Measurements from ENCODE around the gene PABPC1L2A. TPM values are rescaled to one million over a fixed set of nuclear protein-coding genes. Genes with fewer than 3 reads are reported as not detected.

PABPC1L2A gene
- total and polyA plus RNA-seq, 10 donors, result 0.20 to 0.63 TPM; not detected in 8

GRCh38 chrX:73028876-73029275, 50.4 kb downstream of the PABPC1L2A start:
- 0 to 75% (median 41%) methylated on average over 1 of the region's 1 CpG for WGBS, 5 donors
- TF ChIP-seq POLR2AphosphoS5 (IDR thresholded peaks at IDR 0.05) (no peak), POLR2A (IDR thresholded peaks at IDR 0.05) (no peak), CTCF (IDR thresholded peaks at IDR 0.05 in 8 of 11, conservative IDR thresholded peaks at IDR 0.05 in 3 of 11) (no peak)
- H3K4me3 ChIP-seq, result no peak overlapping the region
- no peaks in the 10 kb centered on the region for H3K4me1 ChIP-seq
- DNase-seq, result no peak
- H3K9me3 ChIP-seq, result peaks cover 0 to 34% (median 9%) of the 10 kb centered on the region in 8 donors
- H3K27ac ChIP-seq, result no peak overlapping the region
- no peaks in the 10 kb centered on the region for H3K36me3 ChIP-seq
- intact Hi-C loops (cut with DNase I; ENCODE audit: low total_unique reads), result no loop called here
- H3K27me3 ChIP-seq (replicated peaks in 1 of 7), result peaks cover 0 to 13% (median 0%) of the 10 kb centered on the region in 7 donors

Other genes starting within 250 kb of the PABPC1L2A start
- not detected for gene FAM236C, start 166.9 kb downstream of the PABPC1L2A start, total RNA-seq
- not detected for gene FAM236C, start 166.9 kb downstream of the PABPC1L2A start, polyA plus RNA-seq
- not detected for gene FAM236A, start 141.3 kb downstream of the PABPC1L2A start, total RNA-seq
- not detected for gene FAM236A, start 141.3 kb downstream of the PABPC1L2A start, polyA plus RNA-seq
- under 1 TPM in 2 of 7 donors, not detected in 5; 0.23 to 0.39 TPM for gene DMRTC1, start 135.7 kb downstream of the PABPC1L2A start, total RNA-seq
- under 1 TPM; 0.11 to 0.41 (median 0.13) TPM for gene DMRTC1, start 135.7 kb downstream of the PABPC1L2A start, polyA plus RNA-seq
- gene PABPC1L2B, start 76.6 kb downstream of the PABPC1L2A start, total RNA-seq, result under 1 TPM in 2 of 7 donors, not detected in 5; 0.20 to 0.54 TPM
- gene PABPC1L2B, start 76.6 kb downstream of the PABPC1L2A start, polyA plus RNA-seq, result under 1 TPM in 1 of 3 donors, not detected in 2; 0.07 TPM
- gene NAP1L2, start 135.3 kb upstream of the PABPC1L2A start, total RNA-seq, result 1 to 10 TPM; 2.9 to 6.0 (median 3.9) TPM
- 1 to 10 TPM; 1.3 to 2.6 (median 2.5) TPM for gene NAP1L2, start 135.3 kb upstream of the PABPC1L2A start, polyA plus RNA-seq